ENCODE data around the gene COL6A3.
"Not testable (repeated sequence)": the region's sequence is repeated elsewhere in the genome, so short reads cannot be mapped to it uniquely, and the experiment has no call there.

Gene COL6A3

GRCh38 chr2:237355701-237356100 is 58.3 kb downstream of the COL6A3 start:
- POLR2A ChIA-PET (ENCODE audit: low non-redundant PET), result no interaction called here
- H3K27ac ChIP-seq, result peak overlapping the region; percentile 85
- DNase-seq (ENCODE audit: low spot score), result no peak
- no peak for TF ChIP-seq CTCF (conservative IDR thresholded peaks at IDR 0.05; ENCODE audit: low read depth)
- CTCF ChIA-PET, result no interaction called here

- TF ChIP-seq CTCF (conservative IDR thresholded peaks at IDR 0.05; ENCODE audit: low read depth), result no peak
- DNase-seq (ENCODE audit: low spot score), result peak; percentile 60
- peak overlapping the region; percentile 85 for H3K27ac ChIP-seq
- ChIA-PET CTCF (interaction anchor here (1.2 kb wide), 1 partner anchor 158 kb away, joined by 3 read pairs; no protein-coding TSS in a partner anchor), POLR2A (ENCODE audit: low non-redundant PET) (no interaction called here)
These were observed 59.1 kb downstream of the COL6A3 start for GRCh38 chr2:237354892-237355291.

- peak overlapping the region; percentile 85 for H3K27ac ChIP-seq
- CTCF ChIA-PET, result interaction anchor here (0.6 to 1.2 kb wide), 2 partner anchors 159 to 371 kb away, joined by 3 read pairs; no protein-coding TSS in a partner anchor
- POLR2A ChIA-PET (ENCODE audit: low non-redundant PET); DNase-seq (ENCODE audit: low spot score): not testable (repeated sequence)
These were observed 59.8 kb downstream of the COL6A3 start for GRCh38 chr2:237354172-237354571.

- H3K27ac ChIP-seq, result no peak overlapping the region
- ChIA-PET CTCF (no interaction called here), POLR2A (ENCODE audit: low non-redundant PET) (no interaction called here)
- no peak for DNase-seq (ENCODE audit: low spot score)
- no peak for TF ChIP-seq CTCF (conservative IDR thresholded peaks at IDR 0.05; ENCODE audit: low read depth)
These were observed 60.7 kb downstream of the COL6A3 start for GRCh38 chr2:237353215-237353614.

GRCh38 chr2:237352279-237352845 is 61.6 kb downstream of the COL6A3 start:
- DNase-seq (ENCODE audit: low spot score), result no peak
- POLR2A ChIA-PET (ENCODE audit: low non-redundant PET), result no interaction called here

GRCh38 chr2:237351796-237352195 is 62.2 kb downstream of the COL6A3 start:
- ChIA-PET CTCF (interaction anchor here (0.6 to 0.8 kb wide), 2 partner anchors 14 to 123 kb away, joined by 3 to 4 read pairs; no protein-coding TSS in a partner anchor), POLR2A (ENCODE audit: low non-redundant PET) (no interaction called here)

More at GRCh38 chr2:237352279-237352845, 61.6 kb downstream of the COL6A3 start:
- CTCF ChIA-PET, result interaction anchor here (0.6 to 0.8 kb wide), 3 partner anchors 15 to 187 kb away, joined by 3 read pairs; no protein-coding TSS in a partner anchor
- H3K27ac ChIP-seq, result peak overlapping the region; percentile 47
- TF ChIP-seq CTCF (conservative IDR thresholded peaks at IDR 0.05; ENCODE audit: low read depth), result no peak

More at GRCh38 chr2:237351796-237352195, 62.2 kb downstream of the COL6A3 start:
- H3K27ac ChIP-seq, result no peak overlapping the region
- DNase-seq (ENCODE audit: low spot score), result no peak
- TF ChIP-seq CTCF (conservative IDR thresholded peaks at IDR 0.05; ENCODE audit: low read depth), result no peak

All from RWPE1 (cell line).